HCT116 (cell line): ENCODE measurements around the gene CPT2. TPM values are rescaled to one million over a fixed set of nuclear protein-coding genes. Genes with fewer than 3 reads are reported as not detected.
A peak's percentile ranks its signal among the peaks of the same experiment; 100 is the strongest.
"Not testable (repeated sequence)": the region's sequence is repeated elsewhere in the genome, so short reads cannot be mapped to it uniquely, and the experiment has no call there.

Experiments
- ATAC-seq: fragments of 200-7000 bp; cut with Tn5 transposase; 2 replicates; pipeline ENCODE4 v1.9.1; 2020; ENCODE audit warnings: mild to moderate bottlenecking, moderate library complexity
- BruUV-seq: library from RNA; stranded (reverse); fragments of 400-500 nt; replicated peaks from 2 replicates; lab custom pipeline; 2021; lab: Mats Ljungman, UMichigan
- CTCF ChIA-PET: fragments of 300-600 bp; sonication (Branson Sonifier 250); formaldehyde crosslinking; loops from one replicate; lab custom pipeline; 2021; ENCODE audit warnings: antibody characterized with exemption; lab: Charles Lee
- POLR2A ChIA-PET: fragments of 300-600, 350-600 bp; sonication (Branson Sonifier 250); formaldehyde crosslinking; loops from one replicate; lab custom pipeline; 2021; ENCODE audit warnings: antibody characterized with exemption; lab: Charles Lee
- RAD21 ChIA-PET, 2 experiments: fragments of 300-600 bp; sonication (Branson Sonifier 250); formaldehyde crosslinking; loops; one replicate each; lab custom pipeline; 2023; ENCODE audit warnings: low total read pairs in 2 of 2; ENCODE audit not compliant: uncharacterized antibody in 2 of 2, unreplicated experiment in 2 of 2, low non-redundant PET in 1 of 2; lab: Charles Lee
- DNase-seq: peaks from one replicate; pipeline ENCODE4 v3.0.0-alpha.2; 2010; ENCODE audit warnings: low read depth, low spot score
- H2AFZ ChIP-seq: fragments of 200-600 bp; shearing (Covaris generic), sonication (generic); 2 replicates; pipeline ENCODE4 v1.6.1; 2017; ENCODE audit warnings: low read depth, mixed run types, mixed read lengths, antibody characterized with exemption, low read length; ENCODE audit not compliant: poor library complexity, severe bottlenecking
- H3K27ac ChIP-seq: 2 replicates; pipeline ENCODE4 v1.5.1; 2012; ENCODE audit warnings: low read depth, low read length
- H3K27me3 ChIP-seq: fragments of 200-600 bp; sonication (generic); 2 replicates; pipeline ENCODE4 v1.6.1; 2016; ENCODE audit warnings: mixed run types, low read length, mixed read lengths; ENCODE audit not compliant: insufficient read depth
- H3K36me3 ChIP-seq, 2 experiments: fragments of 200-500 bp in 1 of 2; fragments of 200-600 bp in 1 of 2; sonication (Bioruptor generic) in 1 of 2; sonication (generic) in 1 of 2; 2 replicates each; pipeline versions ENCODE4 v1.5.1 to v1.6.1; 2014 to 2016; ENCODE audit warnings: low read length in 2 of 2, inconsistent platforms in 1 of 2, mixed read lengths in 1 of 2, mixed run types in 1 of 2; ENCODE audit not compliant: insufficient read depth in 2 of 2, control insufficient read depth in 1 of 2
- H3K4me1 ChIP-seq, 2 experiments: fragments of 200-600 bp in 1 of 2; sonication (generic) in 1 of 2; 2 replicates each; pipeline versions ENCODE4 v1.5.1 to v1.6.1; 2012 to 2017; ENCODE audit warnings: low read length in 2 of 2, inconsistent platforms in 1 of 2, mild to moderate bottlenecking in 1 of 2, mixed read lengths in 1 of 2, mixed run types in 1 of 2, moderate library complexity in 1 of 2; ENCODE audit not compliant: insufficient read depth in 2 of 2, control insufficient read depth in 1 of 2
- H3K4me2 ChIP-seq: fragments of 200-600 bp; sonication (generic); 2 replicates; pipeline ENCODE4 v1.6.1; 2017; ENCODE audit warnings: mixed run types, low read length, mixed read lengths
- H3K4me3 ChIP-seq, 2 experiments: fragments of 200-600 bp in 1 of 2; sonication (generic) in 1 of 2; replicated peaks in 1 of 2; 2 replicates each; pipeline ENCODE4 v1.5.1; 2011 to 2016; ENCODE audit warnings: low read length in 2 of 2, control low read depth in 1 of 2, low read depth in 1 of 2, mild to moderate bottlenecking in 1 of 2, mixed read lengths in 1 of 2, mixed run types in 1 of 2
- H3K79me2 ChIP-seq: fragments of 200-600 bp; sonication (generic); 2 replicates; pipeline ENCODE4 v1.6.1; 2017; ENCODE audit warnings: mild to moderate bottlenecking, mixed run types, low read length, moderate library complexity, mixed read lengths; ENCODE audit not compliant: insufficient read depth
- H3K9ac ChIP-seq: fragments of 200-600 bp; sonication (generic); 2 replicates; pipeline ENCODE4 v1.6.1; 2016; ENCODE audit warnings: low read length, mixed read lengths
- H3K9me2 ChIP-seq: fragments of 200-600 bp; sonication (generic), shearing (Covaris generic); 2 replicates; pipeline ENCODE4 v1.6.1; 2017; ENCODE audit warnings: mixed run types, mild to moderate bottlenecking, moderate library complexity; ENCODE audit not compliant: insufficient read depth
- H3K9me3 ChIP-seq, 2 experiments: fragments of 200-500 bp in 1 of 2; fragments of 200-600 bp in 1 of 2; sonication (Bioruptor generic) in 1 of 2; sonication (generic) in 1 of 2; 2 replicates each; pipeline ENCODE4 v1.6.1; 2014 to 2017; ENCODE audit warnings: low read length in 2 of 2, mixed read lengths in 2 of 2, inconsistent platforms in 1 of 2, low read depth in 1 of 2, mild to moderate bottlenecking in 1 of 2, mixed run types in 1 of 2, moderate library complexity in 1 of 2; ENCODE audit not compliant: control insufficient read depth in 1 of 2, insufficient read depth in 1 of 2
- H4K20me1 ChIP-seq: fragments of 200-600 bp; sonication (generic), shearing (Covaris generic); 2 replicates; pipeline ENCODE4 v1.6.1; 2017; ENCODE audit warnings: mixed run types, mild to moderate bottlenecking, moderate library complexity; ENCODE audit not compliant: insufficient read depth
- POLR2AphosphoS5 ChIP-seq: IDR thresholded peaks from 2 replicates; pipeline ENCODE4 v1.6.1; 2011; ENCODE audit warnings: mild to moderate bottlenecking, low read depth, low read length, moderate library complexity
- SP1 ChIP-seq: IDR thresholded peaks from 2 replicates; pipeline ENCODE4 v1.6.1; 2012; ENCODE audit warnings: low read depth
- ZNF274 ChIP-seq: fragments of 200-500 bp; sonication (Bioruptor generic); IDR thresholded peaks from 2 replicates; pipeline ENCODE4 v1.6.1; 2014; ENCODE audit warnings: mild to moderate bottlenecking, low read depth, low read length, inconsistent platforms
- intact Hi-C: fragments of 100-400 bp; cut with micrococcal nuclease; formaldehyde crosslinking; loops from 2 replicates; pipeline ENCODE4 v1.10.0; 2022
- total RNA-seq: library from RNA; stranded (reverse); gene quantifications from one replicate; pipeline ENCODE4 v1.2.1, GENCODE V29; 2021; ENCODE audit not compliant: unreplicated experiment

CPT2 gene
- total RNA-seq, 1 experiment from 2014 or later = 18.1 TPM

DNA sequence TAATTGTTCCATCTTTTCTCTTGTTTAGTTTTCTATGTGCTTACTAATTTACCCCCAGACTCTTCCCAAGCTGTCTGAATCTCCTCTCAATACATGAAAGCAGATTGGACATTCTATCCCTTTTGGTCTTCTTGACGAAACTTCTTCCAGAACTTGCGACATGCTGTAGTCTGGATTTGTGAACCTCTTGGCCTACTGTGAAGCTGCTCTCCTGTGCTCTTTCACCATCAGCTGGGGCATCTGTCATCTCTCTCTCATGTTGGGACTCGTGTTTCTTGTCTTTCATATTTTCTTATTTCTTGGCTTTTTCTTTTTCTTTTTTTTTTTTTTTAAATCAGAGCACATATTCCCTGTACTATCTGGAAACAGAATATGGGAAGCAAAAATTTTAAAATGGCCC is 6.8 kb downstream of the CPT2 start:
- RAD21 ChIA-PET = no interaction called here
- Histone ChIP-seq H3K27ac (no peak overlapping the region), H3K27me3 (no peaks in the 10 kb centered on the region), H3K36me3 (peaks cover 17 to 20% of the 10 kb centered on the region in 2 experiments), H3K4me2 (no peak overlapping the region), H2AFZ (no peak overlapping the region), H3K9me2 (no peaks in the 10 kb centered on the region), H3K9ac (no peak overlapping the region), H3K4me3 (no peak overlapping the region), H3K9me3 (peaks cover 0 to 4% of the 10 kb centered on the region in 2 experiments; a peak in 1 of 4 replicates), H3K4me1 (peaks cover 1 to 3% of the 10 kb centered on the region in 2 experiments), H4K20me1 (no peaks in the 10 kb centered on the region), H3K79me2 (no peaks in the 10 kb centered on the region)
- DNase-seq (no peak), ATAC-seq (no peak)
- TF ChIP-seq ZNF274 (no peak), POLR2AphosphoS5 (no peak), SP1 (no peak)
- CTCF ChIA-PET = no interaction called here
- POLR2A ChIA-PET = no interaction called here
- TSS peak; percentile 1 for BruUV-seq
- intact Hi-C loops = no loop called here

DNA sequence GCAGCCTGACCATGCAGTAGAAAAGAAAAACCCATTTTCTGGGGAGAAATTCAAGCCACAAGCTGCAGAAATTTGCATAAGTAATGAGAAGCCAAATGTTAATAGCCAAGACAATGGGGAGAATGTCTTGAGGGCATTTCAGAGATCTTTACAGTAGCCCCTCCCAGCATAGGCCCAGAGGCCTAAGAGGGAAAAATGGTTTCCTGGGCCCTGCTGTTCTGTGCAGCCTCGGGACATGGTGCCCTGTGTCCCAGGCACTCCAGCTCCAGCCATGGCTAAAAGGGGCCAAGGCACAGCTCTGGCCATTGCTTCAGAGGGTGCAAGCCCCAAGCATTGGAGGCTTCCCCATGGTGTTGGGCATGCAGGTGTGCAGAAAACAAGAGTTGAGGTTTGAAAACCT is 8.9 kb downstream of the CPT2 start:
- intact Hi-C loops, H3K4me2 ChIP-seq, ATAC-seq, DNase-seq, H3K27me3 ChIP-seq, H3K9me2 ChIP-seq, H4K20me1 ChIP-seq, POLR2A ChIA-PET, H3K79me2 ChIP-seq, H3K4me1 ChIP-seq, H3K27ac ChIP-seq, RAD21 ChIA-PET, BruUV-seq, H2AFZ ChIP-seq, H3K9ac ChIP-seq, H3K4me3 ChIP-seq, H3K9me3 ChIP-seq: not testable (repeated sequence)
- peaks cover 17 to 22% of the 10 kb centered on the region in 2 experiments for H3K36me3 ChIP-seq
- CTCF ChIA-PET = interaction anchor here (0.6 kb wide), 1 partner anchor 58 kb away, joined by 3 read pairs; no protein-coding TSS in a partner anchor
